GM12875 (cell line): Measurements from ENCODE around the gene SUDS3.
"Not testable (repeated sequence)": the region's sequence is repeated elsewhere in the genome, so short reads cannot be mapped to it uniquely, and the experiment has no call there.

Experiments
- H3K4me3 ChIP-seq: one replicate; pipeline ENCODE4 v1.5.1; 2011; ENCODE audit warnings: low read depth, low read length, control low read depth
- CTCF ChIP-seq: IDR thresholded peaks from 2 replicates; pipeline ENCODE4 v1.5.1; 2011; ENCODE audit warnings: low read depth, mild to moderate bottlenecking, control low read depth, inconsistent platforms, low read length, moderate library complexity, borderline replicate concordance; ENCODE audit not compliant: insufficient read depth

The SUDS3 gene

GRCh38 chr12:118391836-118392235 is 15.5 kb downstream of the SUDS3 start:
- H3K4me3 ChIP-seq, result no peak overlapping the region
- no peak for TF ChIP-seq CTCF

- TF ChIP-seq CTCF, result no peak
- no peak overlapping the region for H3K4me3 ChIP-seq
Measured at GRCh38 chr12:118397708-118398440, 21.5 kb downstream of the SUDS3 start.

GRCh38 chr12:118398524-118398923 is 22.2 kb downstream of the SUDS3 start:
- H3K4me3 ChIP-seq, result no peak overlapping the region
- TF ChIP-seq CTCF, result no peak

GRCh38 chr12:118398940-118399339 is 22.6 kb downstream of the SUDS3 start:
- no peak overlapping the region for H3K4me3 ChIP-seq
- TF ChIP-seq CTCF, result no peak

GRCh38 chr12:118402251-118402650 is 25.9 kb downstream of the SUDS3 start:
- H3K4me3 ChIP-seq, result no peak overlapping the region

GRCh38 chr12:118404876-118405521 is 28.6 kb downstream of the SUDS3 start:
- peak; percentile 55; the same call in 1 of the 2 replicates for TF ChIP-seq CTCF
- no peak overlapping the region for H3K4me3 ChIP-seq

More at GRCh38 chr12:118402251-118402650, 25.9 kb downstream of the SUDS3 start:
- TF ChIP-seq CTCF, result no peak

- H3K4me3 ChIP-seq, result not testable (repeated sequence)
Measured at GRCh38 chr12:118408241-118408640, 31.9 kb downstream of the SUDS3 start.
